ENCODE measurements around the gene SERPINA9.

GRCh38 chr14:94448071-94448808 is 27.8 kb downstream of the SERPINA9 start:
- TF ChIP-seq, protein P1, sequence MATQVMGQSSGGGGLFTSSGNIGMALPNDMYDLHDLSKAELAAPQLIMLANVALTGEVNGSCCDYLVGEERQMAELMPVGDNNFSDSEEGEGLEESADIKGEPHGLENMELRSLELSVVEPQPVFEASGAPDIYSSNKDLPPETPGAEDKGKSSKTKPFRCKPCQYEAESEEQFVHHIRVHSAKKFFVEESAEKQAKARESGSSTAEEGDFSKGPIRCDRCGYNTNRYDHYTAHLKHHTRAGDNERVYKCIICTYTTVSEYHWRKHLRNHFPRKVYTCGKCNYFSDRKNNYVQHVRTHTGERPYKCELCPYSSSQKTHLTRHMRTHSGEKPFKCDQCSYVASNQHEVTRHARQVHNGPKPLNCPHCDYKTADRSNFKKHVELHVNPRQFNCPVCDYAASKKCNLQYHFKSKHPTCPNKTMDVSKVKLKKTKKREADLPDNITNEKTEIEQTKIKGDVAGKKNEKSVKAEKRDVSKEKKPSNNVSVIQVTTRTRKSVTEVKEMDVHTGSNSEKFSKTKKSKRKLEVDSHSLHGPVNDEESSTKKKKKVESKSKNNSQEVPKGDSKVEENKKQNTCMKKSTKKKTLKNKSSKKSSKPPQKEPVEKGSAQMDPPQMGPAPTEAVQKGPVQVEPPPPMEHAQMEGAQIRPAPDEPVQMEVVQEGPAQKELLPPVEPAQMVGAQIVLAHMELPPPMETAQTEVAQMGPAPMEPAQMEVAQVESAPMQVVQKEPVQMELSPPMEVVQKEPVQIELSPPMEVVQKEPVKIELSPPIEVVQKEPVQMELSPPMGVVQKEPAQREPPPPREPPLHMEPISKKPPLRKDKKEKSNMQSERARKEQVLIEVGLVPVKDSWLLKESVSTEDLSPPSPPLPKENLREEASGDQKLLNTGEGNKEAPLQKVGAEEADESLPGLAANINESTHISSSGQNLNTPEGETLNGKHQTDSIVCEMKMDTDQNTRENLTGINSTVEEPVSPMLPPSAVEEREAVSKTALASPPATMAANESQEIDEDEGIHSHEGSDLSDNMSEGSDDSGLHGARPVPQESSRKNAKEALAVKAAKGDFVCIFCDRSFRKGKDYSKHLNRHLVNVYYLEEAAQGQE (IDR thresholded peaks at IDR 0.05; ENCODE audit: low read depth) = no peak
- TF ChIP-seq YY1 (IDR thresholded peaks at IDR 0.05; ENCODE audit: low read depth) (no peak), FOXM1 (IDR thresholded peaks at IDR 0.05; ENCODE audit: borderline replicate concordance, low read depth) (no peak), CEBPB (IDR thresholded peaks at IDR 0.05) (no peak), TCF12 (IDR thresholded peaks at IDR 0.05; ENCODE audit: low read depth) (no peak), EP300 (IDR thresholded peaks at IDR 0.05; ENCODE audit: borderline replicate concordance) (no peak), CREB1 (IDR thresholded peaks at IDR 0.05; ENCODE audit: low read depth) (no peak), TAF1 (IDR thresholded peaks at IDR 0.05; ENCODE audit: low read depth) (no peak), MAX (IDR thresholded peaks at IDR 0.05) (no peak), TEAD4 (IDR thresholded peaks at IDR 0.05) (no peak), ZBTB7A (IDR thresholded peaks at IDR 0.05; ENCODE audit: low read depth) (no peak), NFIC (IDR thresholded peaks at IDR 0.05) (no peak)

All from Ishikawa (cell line).